Keratinocyte (primary cell): ENCODE results near the gene CTNNA3.

Experiments
- EZH2 ChIP-seq: IDR thresholded peaks from one replicate; pipeline ENCODE4 v1.6.1; 2012; ENCODE audit warnings: inconsistent platforms, mild to moderate bottlenecking, low read length, moderate library complexity
- TF ChIP-seq, protein P1 (sequence below), 3 experiments: IDR thresholded peaks in 1 of 3; conservative IDR thresholded peaks in 1 of 3; optimal IDR thresholded peaks in 1 of 3; 2 replicates in 2 of 3; 3 replicates in 1 of 3; pipeline versions ENCODE3 to v1.5.1; 2011; ENCODE audit warnings: low read length in 3 of 3, mild to moderate bottlenecking in 3 of 3, moderate library complexity in 2 of 3, control low read depth in 1 of 3, inconsistent platforms in 1 of 3; ENCODE audit not compliant: insufficient read depth in 2 of 3; ENCODE audit errors: extremely low read depth in 1 of 3

DNA sequence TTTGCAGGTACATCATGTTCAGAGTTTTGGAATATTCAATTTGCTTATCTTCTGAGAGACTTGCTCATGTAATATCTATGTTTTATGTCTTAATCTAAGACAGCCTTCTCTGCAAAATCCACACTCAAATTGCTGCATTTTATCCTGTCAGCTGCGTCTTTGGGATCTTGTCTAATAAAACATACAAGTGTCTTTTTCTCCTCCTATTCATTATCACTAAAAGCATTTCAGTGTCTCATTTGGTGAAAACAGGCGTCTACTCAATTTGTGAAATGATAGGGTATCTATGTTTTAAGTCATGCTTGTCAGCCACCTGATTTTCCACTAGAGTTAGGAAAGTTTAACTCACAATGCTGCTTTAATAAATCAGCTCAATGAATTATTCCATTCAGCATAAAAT is 882.9 kb downstream of the CTNNA3 start:
- TF ChIP-seq, protein P1, sequence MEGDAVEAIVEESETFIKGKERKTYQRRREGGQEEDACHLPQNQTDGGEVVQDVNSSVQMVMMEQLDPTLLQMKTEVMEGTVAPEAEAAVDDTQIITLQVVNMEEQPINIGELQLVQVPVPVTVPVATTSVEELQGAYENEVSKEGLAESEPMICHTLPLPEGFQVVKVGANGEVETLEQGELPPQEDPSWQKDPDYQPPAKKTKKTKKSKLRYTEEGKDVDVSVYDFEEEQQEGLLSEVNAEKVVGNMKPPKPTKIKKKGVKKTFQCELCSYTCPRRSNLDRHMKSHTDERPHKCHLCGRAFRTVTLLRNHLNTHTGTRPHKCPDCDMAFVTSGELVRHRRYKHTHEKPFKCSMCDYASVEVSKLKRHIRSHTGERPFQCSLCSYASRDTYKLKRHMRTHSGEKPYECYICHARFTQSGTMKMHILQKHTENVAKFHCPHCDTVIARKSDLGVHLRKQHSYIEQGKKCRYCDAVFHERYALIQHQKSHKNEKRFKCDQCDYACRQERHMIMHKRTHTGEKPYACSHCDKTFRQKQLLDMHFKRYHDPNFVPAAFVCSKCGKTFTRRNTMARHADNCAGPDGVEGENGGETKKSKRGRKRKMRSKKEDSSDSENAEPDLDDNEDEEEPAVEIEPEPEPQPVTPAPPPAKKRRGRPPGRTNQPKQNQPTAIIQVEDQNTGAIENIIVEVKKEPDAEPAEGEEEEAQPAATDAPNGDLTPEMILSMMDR (optimal IDR thresholded peaks at IDR 0.05 in 1 of 3, IDR thresholded peaks at IDR 0.05 in 1 of 3, conservative IDR thresholded peaks at IDR 0.05 in 1 of 3; ENCODE audit: extremely low read depth in 1 of 3, insufficient read depth in 2 of 3, low read length in 3 of 3) = no peak
- no peak for TF ChIP-seq EZH2
